Measurements from ENCODE around the gene PRKCH. TPM values are rescaled to one million over a fixed set of nuclear protein-coding genes. Genes with fewer than 3 reads are reported as not detected.

The PRKCH gene
- total RNA-seq, 3 donors from 2014 or later: 27.0 to 41.3 (median 34.0) TPM

GRCh38 chr14:61591862-61592261 is 270.5 kb downstream of the PRKCH start:
- no peak overlapping the region for H3K27ac ChIP-seq
- H3K36me3 ChIP-seq: no peaks in the 10 kb centered on the region
- intact Hi-C loops (cut with DNase I; ENCODE audit: low total_unique reads): no loop called here
- TF ChIP-seq POLR2A (IDR thresholded peaks at IDR 0.05) (no peak), POLR2AphosphoS5 (IDR thresholded peaks at IDR 0.05) (no peak)
- TF ChIP-seq, protein P1, sequence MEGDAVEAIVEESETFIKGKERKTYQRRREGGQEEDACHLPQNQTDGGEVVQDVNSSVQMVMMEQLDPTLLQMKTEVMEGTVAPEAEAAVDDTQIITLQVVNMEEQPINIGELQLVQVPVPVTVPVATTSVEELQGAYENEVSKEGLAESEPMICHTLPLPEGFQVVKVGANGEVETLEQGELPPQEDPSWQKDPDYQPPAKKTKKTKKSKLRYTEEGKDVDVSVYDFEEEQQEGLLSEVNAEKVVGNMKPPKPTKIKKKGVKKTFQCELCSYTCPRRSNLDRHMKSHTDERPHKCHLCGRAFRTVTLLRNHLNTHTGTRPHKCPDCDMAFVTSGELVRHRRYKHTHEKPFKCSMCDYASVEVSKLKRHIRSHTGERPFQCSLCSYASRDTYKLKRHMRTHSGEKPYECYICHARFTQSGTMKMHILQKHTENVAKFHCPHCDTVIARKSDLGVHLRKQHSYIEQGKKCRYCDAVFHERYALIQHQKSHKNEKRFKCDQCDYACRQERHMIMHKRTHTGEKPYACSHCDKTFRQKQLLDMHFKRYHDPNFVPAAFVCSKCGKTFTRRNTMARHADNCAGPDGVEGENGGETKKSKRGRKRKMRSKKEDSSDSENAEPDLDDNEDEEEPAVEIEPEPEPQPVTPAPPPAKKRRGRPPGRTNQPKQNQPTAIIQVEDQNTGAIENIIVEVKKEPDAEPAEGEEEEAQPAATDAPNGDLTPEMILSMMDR (IDR thresholded peaks at IDR 0.05): no peak
- no peaks in the 10 kb centered on the region for H3K9me3 ChIP-seq
- no peak for DNase-seq (ENCODE audit: low spot score in 2 of 2)
- no peaks in the 10 kb centered on the region for H3K4me1 ChIP-seq
- H3K4me3 ChIP-seq: no peak overlapping the region
- H3K27me3 ChIP-seq: no peaks in the 10 kb centered on the region

DNA sequence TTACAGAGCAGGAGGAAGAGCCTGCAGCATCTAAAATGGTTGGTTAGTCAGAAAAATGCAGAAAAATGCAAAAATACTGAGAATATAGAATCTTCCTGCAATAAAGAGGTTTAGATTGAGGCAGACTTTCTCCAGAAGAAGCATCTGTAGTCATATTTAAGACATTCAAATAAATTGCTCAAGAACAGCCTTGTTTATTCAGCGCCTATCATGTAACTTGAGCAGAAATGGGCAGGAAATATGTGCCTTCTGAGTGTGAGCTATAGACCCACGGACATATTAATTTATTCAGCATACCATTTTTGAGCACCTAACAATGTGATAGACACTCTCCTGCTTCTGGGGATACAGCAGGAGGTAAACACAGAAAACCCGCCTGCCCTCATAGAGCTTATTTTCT is 272.0 kb downstream of the PRKCH start:
- Histone ChIP-seq H3K36me3 (no peaks in the 10 kb centered on the region), H3K27me3 (no peaks in the 10 kb centered on the region), H3K4me1 (no peaks in the 10 kb centered on the region), H3K27ac (no peak overlapping the region), H3K4me3 (no peak overlapping the region), H3K9me3 (no peaks in the 10 kb centered on the region)
- DNase-seq (ENCODE audit: low spot score in 2 of 2): no peak
- intact Hi-C loops (cut with DNase I; ENCODE audit: low total_unique reads): no loop called here
- TF ChIP-seq, protein P1 (IDR thresholded peaks at IDR 0.05): no peak
- no peak for TF ChIP-seq POLR2AphosphoS5 (IDR thresholded peaks at IDR 0.05)
- no peak for TF ChIP-seq POLR2A (IDR thresholded peaks at IDR 0.05)

DNA sequence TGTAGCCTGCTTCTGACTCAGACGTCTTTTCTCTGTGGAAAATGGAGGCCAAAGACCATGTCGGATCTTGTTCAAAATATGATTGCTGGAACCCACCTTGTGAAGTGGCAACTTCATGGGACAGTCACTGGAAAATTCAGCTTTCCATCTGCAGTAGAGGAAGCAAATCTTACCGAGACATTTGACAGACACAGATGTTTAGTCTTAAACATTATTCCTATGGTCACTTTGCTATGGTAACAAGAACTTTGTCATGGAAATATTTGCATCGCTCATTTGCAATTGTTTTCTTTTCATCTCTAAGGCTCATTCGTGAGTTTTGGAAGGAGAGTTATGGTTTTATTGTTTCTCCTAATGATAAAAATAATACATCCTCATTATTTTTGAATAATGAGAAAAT is 275.6 kb downstream of the PRKCH start:
- Histone ChIP-seq H3K27me3 (no peaks in the 10 kb centered on the region), H3K4me1 (no peaks in the 10 kb centered on the region), H3K36me3 (no peaks in the 10 kb centered on the region), H3K27ac (no peak overlapping the region), H3K4me3 (no peak overlapping the region), H3K9me3 (no peaks in the 10 kb centered on the region)
- intact Hi-C loops (cut with DNase I; ENCODE audit: low total_unique reads): no loop called here
- no peak for DNase-seq (ENCODE audit: low spot score in 2 of 2)
- TF ChIP-seq, protein P1 (IDR thresholded peaks at IDR 0.05): no peak
- TF ChIP-seq POLR2AphosphoS5 (IDR thresholded peaks at IDR 0.05): no peak
- TF ChIP-seq POLR2A (IDR thresholded peaks at IDR 0.05): no peak

- Histone ChIP-seq H3K4me1 (peaks cover 0 to 7% of the 10 kb centered on the region in 2 donors), H3K27ac (no peak overlapping the region), H3K27me3 (no peaks in the 10 kb centered on the region), H3K36me3 (no peaks in the 10 kb centered on the region), H3K4me3 (no peak overlapping the region), H3K9me3 (no peaks in the 10 kb centered on the region)
- DNase-seq (ENCODE audit: low spot score in 2 of 2): no peak
- TF ChIP-seq POLR2AphosphoS5 (IDR thresholded peaks at IDR 0.05): no peak
- TF ChIP-seq, protein P1 (IDR thresholded peaks at IDR 0.05): no peak
- TF ChIP-seq POLR2A (IDR thresholded peaks at IDR 0.05): no peak
- intact Hi-C loops (cut with DNase I; ENCODE audit: low total_unique reads): no loop called here
Measured at GRCh38 chr14:61598980-61599379, 277.6 kb downstream of the PRKCH start.

DNA sequence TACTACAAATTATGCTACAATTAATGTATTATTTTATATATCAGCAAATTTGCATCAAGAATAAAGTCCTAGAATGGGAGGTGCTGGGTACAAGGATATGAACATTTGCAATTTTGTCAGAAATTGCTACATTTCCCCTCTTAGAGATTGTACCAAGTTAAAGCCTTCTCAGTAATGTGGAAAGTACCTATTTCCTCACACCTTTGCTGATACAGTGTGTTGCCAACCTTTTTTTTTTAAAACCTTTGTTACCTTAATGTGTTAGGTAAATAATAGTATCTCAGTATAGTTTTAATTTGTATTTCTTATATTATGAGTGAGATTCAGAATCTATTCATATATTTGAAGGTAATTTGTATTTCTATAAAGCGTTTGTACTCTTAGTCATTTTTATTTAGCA is 278.6 kb downstream of the PRKCH start:
- intact Hi-C loops (cut with DNase I; ENCODE audit: low total_unique reads): no loop called here
- H3K36me3 ChIP-seq: no peaks in the 10 kb centered on the region
- TF ChIP-seq POLR2AphosphoS5 (IDR thresholded peaks at IDR 0.05) (no peak), POLR2A (IDR thresholded peaks at IDR 0.05) (no peak)
- TF ChIP-seq, protein P1 (IDR thresholded peaks at IDR 0.05): no peak
- H3K27ac ChIP-seq: no peak overlapping the region
- no peaks in the 10 kb centered on the region for H3K9me3 ChIP-seq
- H3K4me1 ChIP-seq: peaks cover 0 to 7% of the 10 kb centered on the region in 2 donors
- no peak overlapping the region for H3K4me3 ChIP-seq
- DNase-seq (ENCODE audit: low spot score in 2 of 2): no peak
- no peaks in the 10 kb centered on the region for H3K27me3 ChIP-seq

Other genes with a start within 250 kb of the PRKCH start
- gene TMEM30B, start 40.2 kb upstream of the PRKCH start, total RNA-seq: 10 to 100 TPM in 2 of 3 donors, 1 to 10 TPM in 1; 5.0 to 36.7 (median 20.0) TPM

Data from breast epithelium (tissue), 4 donors.